Measurements from ENCODE around the gene SLC22A12. TPM values are rescaled to one million over a fixed set of nuclear protein-coding genes. Genes with fewer than 3 reads are reported as not detected.

Gene SLC22A12
- total and polyA plus RNA-seq, 2 experiments from 2014 or later, result not detected

DNA sequence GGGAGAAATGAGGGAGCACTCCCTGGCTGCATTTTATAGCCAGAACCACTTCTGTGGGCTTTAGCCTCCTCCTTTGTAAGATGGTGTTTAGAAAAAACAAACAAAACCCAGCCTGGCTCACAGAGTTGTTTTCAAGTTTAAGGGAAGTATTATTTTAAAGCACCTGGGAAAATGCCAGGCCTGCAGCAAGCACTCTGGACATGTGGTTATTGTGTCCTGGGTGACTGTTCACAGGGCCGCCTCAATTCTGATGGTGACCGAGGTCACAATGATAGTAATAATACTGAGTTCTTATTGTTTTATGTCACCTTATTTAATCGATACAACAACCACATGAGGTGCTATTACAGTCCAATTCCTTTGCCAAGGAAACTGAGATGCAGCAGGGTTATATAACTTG lies 20.7 kb upstream of the SLC22A12 start:
- H3K9me2 ChIP-seq (ENCODE audit: insufficient read depth), result no peaks in the 10 kb centered on the region
- no peak for ATAC-seq
- Mint-ChIP-seq H3K4me3 (no peak overlapping the region), H3K4me1 (peaks cover 33% of the 10 kb centered on the region), H3K27me3 (ENCODE audit: insufficient read depth, low read depth, poor library complexity) (peaks cover 10% of the 10 kb centered on the region), H3K36me3 (ENCODE audit: low read depth) (no peaks in the 10 kb centered on the region), H3K27ac (no peak overlapping the region), H3K9me3 (no peaks in the 10 kb centered on the region)
- DNase-seq (ENCODE audit: low spot score), result no peak
- no peak overlapping the region for H3K4me2 ChIP-seq
- TF ChIP-seq CREB1 (CRISPR knock-in tag; IDR thresholded peaks at IDR 0.05; ENCODE audit: low read depth) (no peak), EZH2 (IDR thresholded peaks at IDR 0.05; ENCODE audit: low read depth, unreplicated experiment) (no peak)
- no peak overlapping the region for H3K4me3 ChIP-seq
- H3F3A ChIP-seq (replicated peaks; ENCODE audit: low read depth), result 0 out of 2 replicates have a peak, but pooled peaks cover 3% of the 10 kb centered on the region
- no peaks in the 10 kb centered on the region for H4K20me1 ChIP-seq (replicated peaks; ENCODE audit: insufficient read depth)
- H3K79me2 ChIP-seq (replicated peaks; ENCODE audit: insufficient read depth), result no peaks in the 10 kb centered on the region
- no peak overlapping the region for H3K27ac ChIP-seq (ENCODE audit: low read depth)
- no peak overlapping the region for H2AFZ ChIP-seq
- peaks cover 14% of the 10 kb centered on the region; the same call in 1 of the 2 replicates for H3K4me1 ChIP-seq (ENCODE audit: insufficient read depth)
- H3K36me3 ChIP-seq (ENCODE audit: insufficient read depth), result no peaks in the 10 kb centered on the region
- no peaks in the 10 kb centered on the region for H3K27me3 ChIP-seq (ENCODE audit: insufficient read depth)

- no peak overlapping the region for H3K4me3 Mint-ChIP-seq
- no peak overlapping the region for H3K27ac Mint-ChIP-seq
- H3K27me3 Mint-ChIP-seq (ENCODE audit: insufficient read depth, low read depth, poor library complexity), result peaks cover 10% of the 10 kb centered on the region
- H3K4me2 ChIP-seq, result no peak overlapping the region
- no peak overlapping the region for H3K27ac ChIP-seq (ENCODE audit: low read depth)
- H4K20me1 ChIP-seq (replicated peaks; ENCODE audit: insufficient read depth), result no peaks in the 10 kb centered on the region
- no peaks in the 10 kb centered on the region for H3K9me3 Mint-ChIP-seq
- H3K36me3 ChIP-seq (ENCODE audit: insufficient read depth), result no peaks in the 10 kb centered on the region
- no peaks in the 10 kb centered on the region for H3K36me3 Mint-ChIP-seq (ENCODE audit: low read depth)
- DNase-seq (ENCODE audit: low spot score) (no peak), ATAC-seq (no peak)
- peaks cover 8% of the 10 kb centered on the region; the same call in 1 of the 2 replicates for H3K4me1 ChIP-seq (ENCODE audit: insufficient read depth)
- no peaks in the 10 kb centered on the region for H3K79me2 ChIP-seq (replicated peaks; ENCODE audit: insufficient read depth)
- H3K27me3 ChIP-seq (ENCODE audit: insufficient read depth), result no peaks in the 10 kb centered on the region
- no peak overlapping the region for H2AFZ ChIP-seq
- H3K4me1 Mint-ChIP-seq, result peaks cover 26% of the 10 kb centered on the region
- TF ChIP-seq EZH2phosphoT487 (IDR thresholded peaks at IDR 0.05; ENCODE audit: unreplicated experiment) (no peak), ZNF462 (CRISPR knock-in tag; IDR thresholded peaks at IDR 0.05) (no peak), STAT1 (IDR thresholded peaks at IDR 0.05; ENCODE audit: unreplicated experiment) (no peak), JUNB (IDR thresholded peaks at IDR 0.05; ENCODE audit: unreplicated experiment) (no peak), ZNF331 (CRISPR knock-in tag; IDR thresholded peaks at IDR 0.05; ENCODE audit: low read depth) (no peak), NANOG (IDR thresholded peaks at IDR 0.05; ENCODE audit: borderline replicate concordance) (no peak), CREB1 (CRISPR knock-in tag; IDR thresholded peaks at IDR 0.05; ENCODE audit: low read depth) (no peak)
- TF ChIP-seq, protein P1, sequence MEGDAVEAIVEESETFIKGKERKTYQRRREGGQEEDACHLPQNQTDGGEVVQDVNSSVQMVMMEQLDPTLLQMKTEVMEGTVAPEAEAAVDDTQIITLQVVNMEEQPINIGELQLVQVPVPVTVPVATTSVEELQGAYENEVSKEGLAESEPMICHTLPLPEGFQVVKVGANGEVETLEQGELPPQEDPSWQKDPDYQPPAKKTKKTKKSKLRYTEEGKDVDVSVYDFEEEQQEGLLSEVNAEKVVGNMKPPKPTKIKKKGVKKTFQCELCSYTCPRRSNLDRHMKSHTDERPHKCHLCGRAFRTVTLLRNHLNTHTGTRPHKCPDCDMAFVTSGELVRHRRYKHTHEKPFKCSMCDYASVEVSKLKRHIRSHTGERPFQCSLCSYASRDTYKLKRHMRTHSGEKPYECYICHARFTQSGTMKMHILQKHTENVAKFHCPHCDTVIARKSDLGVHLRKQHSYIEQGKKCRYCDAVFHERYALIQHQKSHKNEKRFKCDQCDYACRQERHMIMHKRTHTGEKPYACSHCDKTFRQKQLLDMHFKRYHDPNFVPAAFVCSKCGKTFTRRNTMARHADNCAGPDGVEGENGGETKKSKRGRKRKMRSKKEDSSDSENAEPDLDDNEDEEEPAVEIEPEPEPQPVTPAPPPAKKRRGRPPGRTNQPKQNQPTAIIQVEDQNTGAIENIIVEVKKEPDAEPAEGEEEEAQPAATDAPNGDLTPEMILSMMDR (conservative IDR thresholded peaks at IDR 0.05; ENCODE audit: low read depth in 2 of 2), result no peak
- TF ChIP-seq, protein P2, sequence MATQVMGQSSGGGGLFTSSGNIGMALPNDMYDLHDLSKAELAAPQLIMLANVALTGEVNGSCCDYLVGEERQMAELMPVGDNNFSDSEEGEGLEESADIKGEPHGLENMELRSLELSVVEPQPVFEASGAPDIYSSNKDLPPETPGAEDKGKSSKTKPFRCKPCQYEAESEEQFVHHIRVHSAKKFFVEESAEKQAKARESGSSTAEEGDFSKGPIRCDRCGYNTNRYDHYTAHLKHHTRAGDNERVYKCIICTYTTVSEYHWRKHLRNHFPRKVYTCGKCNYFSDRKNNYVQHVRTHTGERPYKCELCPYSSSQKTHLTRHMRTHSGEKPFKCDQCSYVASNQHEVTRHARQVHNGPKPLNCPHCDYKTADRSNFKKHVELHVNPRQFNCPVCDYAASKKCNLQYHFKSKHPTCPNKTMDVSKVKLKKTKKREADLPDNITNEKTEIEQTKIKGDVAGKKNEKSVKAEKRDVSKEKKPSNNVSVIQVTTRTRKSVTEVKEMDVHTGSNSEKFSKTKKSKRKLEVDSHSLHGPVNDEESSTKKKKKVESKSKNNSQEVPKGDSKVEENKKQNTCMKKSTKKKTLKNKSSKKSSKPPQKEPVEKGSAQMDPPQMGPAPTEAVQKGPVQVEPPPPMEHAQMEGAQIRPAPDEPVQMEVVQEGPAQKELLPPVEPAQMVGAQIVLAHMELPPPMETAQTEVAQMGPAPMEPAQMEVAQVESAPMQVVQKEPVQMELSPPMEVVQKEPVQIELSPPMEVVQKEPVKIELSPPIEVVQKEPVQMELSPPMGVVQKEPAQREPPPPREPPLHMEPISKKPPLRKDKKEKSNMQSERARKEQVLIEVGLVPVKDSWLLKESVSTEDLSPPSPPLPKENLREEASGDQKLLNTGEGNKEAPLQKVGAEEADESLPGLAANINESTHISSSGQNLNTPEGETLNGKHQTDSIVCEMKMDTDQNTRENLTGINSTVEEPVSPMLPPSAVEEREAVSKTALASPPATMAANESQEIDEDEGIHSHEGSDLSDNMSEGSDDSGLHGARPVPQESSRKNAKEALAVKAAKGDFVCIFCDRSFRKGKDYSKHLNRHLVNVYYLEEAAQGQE (IDR thresholded peaks at IDR 0.05; ENCODE audit: unreplicated experiment), result no peak
- H3K9me2 ChIP-seq (ENCODE audit: insufficient read depth), result no peaks in the 10 kb centered on the region
- H3K4me3 ChIP-seq, result no peak overlapping the region
- H3F3A ChIP-seq (replicated peaks; ENCODE audit: low read depth), result no peaks in the 10 kb centered on the region
Measured at GRCh38 chr11:64571050-64571409, 20.0 kb upstream of the SLC22A12 start.
